Smooth muscle cell (in vitro differentiated cells): ENCODE data around the gene GTPBP10. TPM values are rescaled to one million over a fixed set of nuclear protein-coding genes. Genes with fewer than 3 reads are reported as not detected.
A peak's percentile ranks its signal among the peaks of the same experiment; 100 is the strongest.

Experiments used
- DNase-seq: peaks from one replicate; lab custom pipeline; 2025; ENCODE audit not compliant: unreplicated experiment; lab: John Stamatoyannopoulos, UW
- H2AFZ ChIP-seq: fragments of 200-600 bp; sonication (generic); 2 replicates; pipeline ENCODE4 v1.6.0; 2016; ENCODE audit warnings: antibody characterized with exemption, low read depth, mild to moderate bottlenecking
- H3F3A ChIP-seq: fragments of 200-600 bp; sonication (generic); 2 replicates; pipeline ENCODE4 v1.6.0; 2017; ENCODE audit warnings: antibody characterized with exemption, low read depth
- H3K27ac ChIP-seq: fragments of 200-600 bp; sonication (generic); 2 replicates; pipeline ENCODE4 v1.5.1; 2016; ENCODE audit warnings: low read depth, mild to moderate bottlenecking
- H3K27me3 ChIP-seq: fragments of 200-600 bp; sonication (generic); 2 replicates; pipeline ENCODE4 v1.6.1; 2016; ENCODE audit warnings: low read depth, mild to moderate bottlenecking
- H3K36me3 ChIP-seq: fragments of 200-600 bp; sonication (generic); 2 replicates; pipeline ENCODE4 v1.5.1; 2016; ENCODE audit warnings: low read depth
- H3K4me1 ChIP-seq: fragments of 200-600 bp; sonication (generic); 2 replicates; pipeline ENCODE4 v1.5.1; 2016; ENCODE audit warnings: low read depth
- H3K4me2 ChIP-seq: fragments of 200-600 bp; sonication (generic); 2 replicates; pipeline ENCODE4 v1.6.0; 2016; ENCODE audit warnings: mild to moderate bottlenecking
- H3K4me3 ChIP-seq: fragments of 200-600 bp; sonication (generic); 2 replicates; pipeline ENCODE4 v1.5.1; 2016; ENCODE audit warnings: mild to moderate bottlenecking
- H3K79me2 ChIP-seq: fragments of 200-600 bp; sonication (generic); 2 replicates; pipeline ENCODE4 v1.6.0; 2016; ENCODE audit warnings: low read depth, mild to moderate bottlenecking
- H3K9ac ChIP-seq: fragments of 200-600 bp; sonication (generic); 2 replicates; pipeline ENCODE4 v1.6.0; 2016; ENCODE audit warnings: low read depth
- H3K9me3 ChIP-seq: fragments of 200-600 bp; sonication (generic); replicated peaks from 2 replicates; pipeline ENCODE4 v1.5.1; 2016; ENCODE audit warnings: low read depth
- H4K20me1 ChIP-seq: fragments of 200-600 bp; sonication (generic); 2 replicates; pipeline ENCODE4 v1.6.0; 2016; ENCODE audit warnings: low read depth
- WGBS: methylation state at CpG from one replicate; pipeline ENCODE4 v1.1.7; 2016; ENCODE audit warnings: low lambda C conversion rate; 5-methylcytosine and 5-hydroxymethylcytosine counted together
- polyA plus RNA-seq: library from polyadenylated mRNA; unstranded; fragments of >200 nt; fragmentation: Nextera tagmentation; extraction: Ambion mirVana; gene quantifications from 2 replicates; pipeline ENCODE4 v1.2.1, GENCODE V29; 2016
- total RNA-seq: library from RNA; depleted of rRNA; stranded (reverse); fragments of >200 nt; gene quantifications from 2 replicates; pipeline ENCODE4 v1.2.3, GENCODE V29; 2014
- TF ChIP-seq, protein P1 (sequence below): fragments of 200-600 bp; sonication (generic); IDR thresholded peaks from 2 replicates; pipeline ENCODE4 v1.5.1; 2017; ENCODE audit warnings: borderline replicate concordance, mild to moderate bottlenecking, antibody characterized with exemption; ENCODE audit not compliant: insufficient read depth, poor library complexity, severe bottlenecking

GTPBP10 gene
- total and polyA plus RNA-seq, 2 experiments from 2014 or later: 13.5 to 19.4 TPM

DNA sequence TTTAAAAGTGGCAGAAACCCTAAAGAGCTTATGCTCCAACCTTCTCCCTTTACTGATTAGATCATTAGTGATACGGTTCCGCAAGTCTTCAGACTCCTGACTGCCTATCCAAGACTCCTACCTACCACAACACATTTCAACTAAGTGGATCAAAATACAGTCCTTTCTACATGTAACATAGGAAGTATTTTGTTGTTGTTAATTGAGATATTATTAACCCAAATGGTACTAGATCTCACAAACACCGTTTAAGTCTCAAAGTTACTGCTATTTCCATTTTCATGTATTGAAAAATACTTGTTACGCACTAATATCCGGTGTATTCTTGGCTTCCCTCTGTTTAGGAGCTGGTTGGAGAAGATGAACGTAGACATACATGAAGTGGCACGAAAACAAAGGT lies 26.5 kb upstream of the GTPBP10 start:
- no peaks in the 10 kb centered on the region for H3K4me1 ChIP-seq
- H2AFZ ChIP-seq: no peak overlapping the region
- no peak overlapping the region for H3K4me2 ChIP-seq
- H3K79me2 ChIP-seq: no peaks in the 10 kb centered on the region
- H3K27ac ChIP-seq: no peak overlapping the region
- no peak for DNase-seq
- no peak overlapping the region for H3K9ac ChIP-seq
- no peak overlapping the region for H3K4me3 ChIP-seq
- peaks cover 82% of the 10 kb centered on the region for H3K27me3 ChIP-seq
- no peaks in the 10 kb centered on the region for H4K20me1 ChIP-seq
- WGBS: 86% methylated on average over 7 of the region's 7 CpGs
- no peaks in the 10 kb centered on the region for H3F3A ChIP-seq
- TF ChIP-seq, protein P1, sequence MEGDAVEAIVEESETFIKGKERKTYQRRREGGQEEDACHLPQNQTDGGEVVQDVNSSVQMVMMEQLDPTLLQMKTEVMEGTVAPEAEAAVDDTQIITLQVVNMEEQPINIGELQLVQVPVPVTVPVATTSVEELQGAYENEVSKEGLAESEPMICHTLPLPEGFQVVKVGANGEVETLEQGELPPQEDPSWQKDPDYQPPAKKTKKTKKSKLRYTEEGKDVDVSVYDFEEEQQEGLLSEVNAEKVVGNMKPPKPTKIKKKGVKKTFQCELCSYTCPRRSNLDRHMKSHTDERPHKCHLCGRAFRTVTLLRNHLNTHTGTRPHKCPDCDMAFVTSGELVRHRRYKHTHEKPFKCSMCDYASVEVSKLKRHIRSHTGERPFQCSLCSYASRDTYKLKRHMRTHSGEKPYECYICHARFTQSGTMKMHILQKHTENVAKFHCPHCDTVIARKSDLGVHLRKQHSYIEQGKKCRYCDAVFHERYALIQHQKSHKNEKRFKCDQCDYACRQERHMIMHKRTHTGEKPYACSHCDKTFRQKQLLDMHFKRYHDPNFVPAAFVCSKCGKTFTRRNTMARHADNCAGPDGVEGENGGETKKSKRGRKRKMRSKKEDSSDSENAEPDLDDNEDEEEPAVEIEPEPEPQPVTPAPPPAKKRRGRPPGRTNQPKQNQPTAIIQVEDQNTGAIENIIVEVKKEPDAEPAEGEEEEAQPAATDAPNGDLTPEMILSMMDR: no peak
- H3K36me3 ChIP-seq: no peaks in the 10 kb centered on the region
- H3K9me3 ChIP-seq: no peaks in the 10 kb centered on the region

GRCh38 chr7:90320418-90320800 lies 26.1 kb upstream of the GTPBP10 start:
- H3K4me1 ChIP-seq: no peaks in the 10 kb centered on the region
- H3F3A ChIP-seq: no peaks in the 10 kb centered on the region
- no peak for DNase-seq
- no peak overlapping the region for H3K27ac ChIP-seq
- WGBS: 53% methylated on average over 7 of the region's 7 CpGs
- H4K20me1 ChIP-seq: no peaks in the 10 kb centered on the region
- peak overlapping the region; percentile 80 for H3K4me2 ChIP-seq
- no peaks in the 10 kb centered on the region for H3K9me3 ChIP-seq
- TF ChIP-seq, protein P1: no peak
- no peaks in the 10 kb centered on the region for H3K79me2 ChIP-seq
- no peaks in the 10 kb centered on the region for H3K36me3 ChIP-seq
- H2AFZ ChIP-seq: no peak overlapping the region
- H3K27me3 ChIP-seq: peaks cover 83% of the 10 kb centered on the region
- H3K9ac ChIP-seq: no peak overlapping the region
- no peak overlapping the region for H3K4me3 ChIP-seq

DNA sequence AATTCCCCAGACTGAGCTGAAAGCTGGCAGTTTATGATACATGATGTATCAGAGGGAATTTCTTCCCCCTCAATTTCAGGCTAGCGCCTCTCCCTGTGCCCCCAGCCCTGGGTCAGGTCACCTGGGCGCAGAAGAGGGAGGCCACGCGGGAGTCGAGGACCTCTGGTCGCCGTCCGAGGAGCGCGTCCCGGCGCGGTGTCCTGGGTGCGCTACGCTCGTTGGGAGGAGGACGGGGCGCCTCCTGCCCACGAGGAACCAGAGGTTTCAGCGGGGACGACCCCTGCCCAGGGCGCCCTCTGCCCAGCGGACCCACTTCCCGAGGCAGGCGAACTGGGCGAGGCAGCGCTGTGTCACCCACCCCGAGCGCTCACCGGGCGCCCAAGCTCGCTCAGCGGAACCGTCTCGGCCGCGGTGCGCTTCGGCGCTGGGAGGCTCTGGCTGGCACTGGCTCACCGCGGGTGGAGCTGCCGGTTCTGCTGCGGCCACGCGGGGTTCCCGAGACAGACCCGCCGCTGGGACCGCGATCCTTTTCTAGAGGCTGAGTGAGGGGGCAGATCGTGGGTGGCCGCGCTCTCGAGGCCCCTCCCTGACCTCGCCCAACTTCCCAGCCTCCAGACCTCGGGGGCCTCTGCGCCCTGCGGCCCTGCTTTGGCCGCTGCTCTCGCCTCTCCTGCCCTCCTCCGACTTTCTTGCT lies 25.6 kb upstream of the GTPBP10 start, which contains the start of gene FAM237B:
Gene FAM237B (minus strand): TSS at position 504 of the 694 bp plus-strand sequence. CDS start 1,556 bp downstream, outside the sequence.
- H3K27me3 ChIP-seq: peaks cover 83% of the 10 kb centered on the region
- H3K27ac ChIP-seq: no peak within 1 kb of the TSS
- no peaks in the 10 kb centered on the region for H3F3A ChIP-seq
- TF ChIP-seq, protein P1: no peak
- H3K9me3 ChIP-seq: no peaks in the 10 kb centered on the region
- H3K4me2 ChIP-seq: peak within 1 kb of the TSS; percentile 80
- H3K4me3 ChIP-seq: peak within 1 kb of the TSS; percentile 40
- no peaks in the 10 kb centered on the region for H3K4me1 ChIP-seq
- H2AFZ ChIP-seq: peak within 1 kb of the TSS; percentile 65
- no peak for DNase-seq
- WGBS: 4% methylated on average over 57 of the region's 62 CpGs
- H3K9ac ChIP-seq: no peak within 1 kb of the TSS
- H3K36me3 ChIP-seq: no peaks in the 10 kb centered on the region
- no peaks in the 10 kb centered on the region for H4K20me1 ChIP-seq
- no peaks in the 10 kb centered on the region for H3K79me2 ChIP-seq

DNA sequence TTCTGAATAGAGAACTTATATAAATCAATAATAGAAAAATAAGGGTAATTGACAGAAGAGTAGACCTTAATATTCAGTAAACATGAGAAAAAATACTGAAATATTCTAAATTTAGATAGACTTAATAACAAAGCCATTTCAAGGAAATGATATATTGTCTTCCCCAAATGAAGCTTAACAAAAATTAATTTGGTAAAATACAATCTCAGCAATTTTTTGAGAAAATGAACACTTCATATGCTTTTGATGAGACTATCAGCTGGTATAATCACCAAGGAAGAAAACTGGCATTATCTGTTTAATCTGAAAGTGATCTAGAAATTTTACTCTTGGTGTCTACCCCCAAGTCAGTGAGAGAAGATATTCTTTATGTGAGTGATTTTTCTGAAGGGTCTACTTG lies 23.7 kb upstream of the GTPBP10 start:
- no peaks in the 10 kb centered on the region for H3K79me2 ChIP-seq
- no peak overlapping the region for H3K9ac ChIP-seq
- H3K9me3 ChIP-seq: no peaks in the 10 kb centered on the region
- peaks cover 71% of the 10 kb centered on the region for H3K27me3 ChIP-seq
- no peaks in the 10 kb centered on the region for H4K20me1 ChIP-seq
- H3K27ac ChIP-seq: no peak overlapping the region
- TF ChIP-seq, protein P1: no peak
- H3K4me1 ChIP-seq: no peaks in the 10 kb centered on the region
- H3F3A ChIP-seq: no peaks in the 10 kb centered on the region
- no peak overlapping the region for H2AFZ ChIP-seq
- no peak overlapping the region for H3K4me2 ChIP-seq
- no peaks in the 10 kb centered on the region for H3K36me3 ChIP-seq
- no peak for DNase-seq
- H3K4me3 ChIP-seq: no peak overlapping the region
